ENCODE results near the gene GORAB.

- no peak for TF ChIP-seq CTCF (IDR thresholded peaks at IDR 0.05)
- no peak for TF ChIP-seq POLR2A (IDR thresholded peaks at IDR 0.05)
These were observed 40.7 kb upstream of the GORAB start for GRCh38 chr1:170491291-170491690.
